ENCODE measurements around the gene SLC15A5. TPM values are rescaled to one million over a fixed set of nuclear protein-coding genes. Genes with fewer than 3 reads are reported as not detected.

Gene SLC15A5
- not detected for polyA plus RNA-seq

- H3K27ac ChIP-seq (ENCODE audit: low read depth, low read length) = no peak within 1 kb of the TSS
- 82 to 87% (median 85%) methylated on average over 5 of the region's 5 CpGs for WGBS, 3 donors
Measured at GRCh38 chr12:16277585-16277984, at the start of gene SLC15A5. Gene SLC15A5, minus strand, starts transcription at chr12:16277685. Its CDS starts 0 bp downstream, at chr12:16277685.

GRCh38 chr12:16325426-16325825 is 47.9 kb upstream of the SLC15A5 start:
- no peak overlapping the region for H3K27ac ChIP-seq (ENCODE audit: low read depth, low read length)
- 10 to 14% (median 13%) methylated on average over 3 of the region's 3 CpGs for WGBS, 3 donors

- 77 to 96% (median 88%) methylated on average over 3 of the region's 3 CpGs for WGBS, 3 donors
- no peak overlapping the region for H3K27ac ChIP-seq (ENCODE audit: low read depth, low read length)
Measured at GRCh38 chr12:16324772-16325171, 47.3 kb upstream of the SLC15A5 start.

- H3K27ac ChIP-seq (ENCODE audit: low read depth, low read length) = no peak overlapping the region
- 53 to 67% (median 66%) methylated on average over 5 of the region's 5 CpGs for WGBS, 3 donors
Measured at GRCh38 chr12:16324272-16324671, 46.8 kb upstream of the SLC15A5 start.

GRCh38 chr12:16323638-16324037 is 46.2 kb upstream of the SLC15A5 start:
- 71 to 84% (median 73%) methylated on average over 2 of the region's 2 CpGs for WGBS, 3 donors
- no peak overlapping the region for H3K27ac ChIP-seq (ENCODE audit: low read depth, low read length)

- 89 to 98% (median 93%) methylated on average over 1 of the region's 1 CpG for WGBS, 3 donors
- no peak overlapping the region for H3K27ac ChIP-seq (ENCODE audit: low read depth, low read length)
Measured at GRCh38 chr12:16323010-16323409, 45.5 kb upstream of the SLC15A5 start.

- WGBS, 3 donors = 74 to 86% (median 82%) methylated on average over 1 of the region's 1 CpG
- H3K27ac ChIP-seq (ENCODE audit: low read depth, low read length) = no peak overlapping the region
Measured at GRCh38 chr12:16310934-16311333, 33.4 kb upstream of the SLC15A5 start.

- H3K27ac ChIP-seq (ENCODE audit: low read depth, low read length) = no peak overlapping the region
- 20 to 84% (median 28%) methylated on average over 3 of the region's 3 CpGs for WGBS, 3 donors
Measured at GRCh38 chr12:16307856-16308475, 30.5 kb upstream of the SLC15A5 start.

- 32 to 52% (median 49%) methylated on average over 2 of the region's 2 CpGs for WGBS, 3 donors
- H3K27ac ChIP-seq (ENCODE audit: low read depth, low read length) = no peak overlapping the region
Measured at GRCh38 chr12:16303939-16304338, 26.5 kb upstream of the SLC15A5 start.

- WGBS, 3 donors = 59 to 71% (median 65%) methylated on average over 7 of the region's 7 CpGs
- no peak overlapping the region for H3K27ac ChIP-seq (ENCODE audit: low read depth, low read length)
Measured at GRCh38 chr12:16300736-16301135, 23.3 kb upstream of the SLC15A5 start.

GRCh38 chr12:16300122-16300521 is 22.6 kb upstream of the SLC15A5 start:
- H3K27ac ChIP-seq (ENCODE audit: low read depth, low read length) = no peak overlapping the region
- WGBS, 3 donors = 10 to 24% (median 10%) methylated on average over 1 of the region's 1 CpG

GRCh38 chr12:16299403-16299802 is 21.9 kb upstream of the SLC15A5 start:
- H3K27ac ChIP-seq (ENCODE audit: low read depth, low read length) = no peak overlapping the region
- WGBS, 3 donors = 58 to 70% (median 63%) methylated on average over 2 of the region's 2 CpGs

- no peak overlapping the region for H3K27ac ChIP-seq (ENCODE audit: low read depth, low read length)
Measured at GRCh38 chr12:16297521-16297920, 20.0 kb upstream of the SLC15A5 start.

GRCh38 chr12:16294376-16294956 is 17.0 kb upstream of the SLC15A5 start:
- 14 to 44% (median 32%) methylated on average over 1 of the region's 1 CpG for WGBS, 3 donors
- no peak overlapping the region for H3K27ac ChIP-seq (ENCODE audit: low read depth, low read length)

More at GRCh38 chr12:16297521-16297920, 20.0 kb upstream of the SLC15A5 start:
- WGBS, 3 donors = 57 to 65% (median 64%) methylated on average over 1 of the region's 1 CpG

GRCh38 chr12:16291032-16291431 is 13.5 kb upstream of the SLC15A5 start:
- H3K27ac ChIP-seq (ENCODE audit: low read depth, low read length) = no peak overlapping the region
- WGBS, 3 donors = 71 to 89% (median 87%) methylated on average over 4 of the region's 4 CpGs

GRCh38 chr12:16285586-16285985 is 8.1 kb upstream of the SLC15A5 start:
- H3K27ac ChIP-seq (ENCODE audit: low read depth, low read length) = no peak overlapping the region
- WGBS, 3 donors = 88 to 97% (median 93%) methylated on average over 3 of the region's 3 CpGs

- 56 to 78% (median 63%) methylated on average over 2 of the region's 2 CpGs for WGBS, 3 donors
- no peak overlapping the region for H3K27ac ChIP-seq (ENCODE audit: low read depth, low read length)
Measured at GRCh38 chr12:16282978-16283377, 5.5 kb upstream of the SLC15A5 start.

GRCh38 chr12:16282081-16282480 is 4.6 kb upstream of the SLC15A5 start:
- H3K27ac ChIP-seq (ENCODE audit: low read depth, low read length) = no peak overlapping the region
- 71 to 81% (median 72%) methylated on average over 2 of the region's 2 CpGs for WGBS, 3 donors

- no peak overlapping the region for H3K27ac ChIP-seq (ENCODE audit: low read depth, low read length)
- 47 to 78% (median 56%) methylated on average over 3 of the region's 3 CpGs for WGBS, 3 donors
Measured at GRCh38 chr12:16281157-16281556, 3.7 kb upstream of the SLC15A5 start.

- H3K27ac ChIP-seq (ENCODE audit: low read depth, low read length) = no peak overlapping the region
- 71 to 75% (median 72%) methylated on average over 3 of the region's 3 CpGs for WGBS, 3 donors
Measured at GRCh38 chr12:16272222-16272621, 5.3 kb downstream of the SLC15A5 start.

All from adipose tissue (tissue), 3 donors.